HG03045 (cell line): ENCODE results near the gene SND1.

ENCODE experiments used
- ATAC-seq: cut with Tn5 transposase; IDR thresholded peaks from one replicate; pipeline ENCODE4 v1.9.1; 2021; ENCODE audit warnings: mild to moderate bottlenecking, moderate library complexity; ENCODE audit not compliant: unreplicated experiment

The SND1 gene

GRCh38 chr7:127682140-127682539, 30.1 kb downstream of the SND1 start:
- no peak for ATAC-seq

- ATAC-seq, result peak; percentile 48
Measured at GRCh38 chr7:127683776-127684681, 32.0 kb downstream of the SND1 start.

- no peak for ATAC-seq
Measured at GRCh38 chr7:127689194-127689772, 37.3 kb downstream of the SND1 start.

DNA sequence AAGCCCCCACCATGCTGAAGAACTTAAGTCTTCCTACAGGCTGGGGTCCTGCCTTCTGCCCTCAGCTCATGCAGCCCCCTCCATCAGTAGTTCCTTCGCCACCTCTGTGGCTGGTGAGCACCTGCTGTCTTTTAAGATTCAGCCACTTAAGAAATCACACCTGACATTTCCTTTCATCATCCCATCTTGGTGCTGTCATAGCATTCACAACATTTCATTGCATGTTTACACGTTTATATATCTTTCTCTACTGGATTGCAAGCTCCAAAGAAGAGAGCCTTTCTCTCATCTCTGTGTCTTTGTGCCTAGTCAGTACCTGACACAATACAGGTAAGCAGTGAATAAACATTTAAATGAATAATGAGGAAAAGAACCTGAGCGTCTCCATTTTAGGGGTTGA, 38.3 kb downstream of the SND1 start:
- ATAC-seq, result no peak

DNA sequence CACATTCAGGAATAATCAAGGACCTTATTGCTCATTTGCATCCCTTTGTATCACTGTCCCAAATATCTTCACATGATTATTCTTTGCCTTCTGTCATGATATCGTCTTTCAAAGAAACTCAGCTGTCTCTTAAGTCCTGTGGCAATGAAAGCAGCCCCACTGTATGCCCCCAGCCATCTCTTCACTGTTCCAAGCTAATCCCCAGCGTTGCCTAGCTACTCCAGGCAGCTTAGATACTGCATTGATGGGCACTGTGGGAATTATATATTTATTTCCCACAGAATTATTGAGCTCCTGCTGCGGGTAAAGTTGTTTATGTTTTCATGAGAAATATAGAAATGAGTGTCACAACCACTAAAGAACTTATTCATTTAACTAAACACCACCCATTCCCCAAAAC, 38.8 kb downstream of the SND1 start:
- ATAC-seq, result no peak

- no peak for ATAC-seq
Measured at GRCh38 chr7:127692200-127692599, 40.2 kb downstream of the SND1 start.

DNA sequence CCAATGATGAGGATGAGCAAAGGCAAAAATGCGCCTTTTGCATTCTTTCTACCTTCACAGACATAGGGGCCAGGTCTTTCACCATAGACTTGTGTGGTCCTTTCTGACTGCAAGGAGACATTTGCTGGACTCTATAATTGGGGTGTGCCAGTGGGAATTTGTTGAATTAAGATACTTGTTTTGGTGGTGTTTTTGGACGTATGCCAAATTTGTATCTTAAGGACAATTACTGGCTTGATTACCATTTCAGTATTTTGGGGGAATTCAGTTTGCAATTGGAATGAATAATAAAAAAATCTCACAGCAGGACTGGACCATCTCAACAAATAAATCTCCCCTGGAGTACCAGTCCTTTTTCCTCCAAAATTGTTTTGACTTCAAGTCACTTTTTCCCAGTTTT, 47.9 kb downstream of the SND1 start:
- ATAC-seq, result no peak

DNA sequence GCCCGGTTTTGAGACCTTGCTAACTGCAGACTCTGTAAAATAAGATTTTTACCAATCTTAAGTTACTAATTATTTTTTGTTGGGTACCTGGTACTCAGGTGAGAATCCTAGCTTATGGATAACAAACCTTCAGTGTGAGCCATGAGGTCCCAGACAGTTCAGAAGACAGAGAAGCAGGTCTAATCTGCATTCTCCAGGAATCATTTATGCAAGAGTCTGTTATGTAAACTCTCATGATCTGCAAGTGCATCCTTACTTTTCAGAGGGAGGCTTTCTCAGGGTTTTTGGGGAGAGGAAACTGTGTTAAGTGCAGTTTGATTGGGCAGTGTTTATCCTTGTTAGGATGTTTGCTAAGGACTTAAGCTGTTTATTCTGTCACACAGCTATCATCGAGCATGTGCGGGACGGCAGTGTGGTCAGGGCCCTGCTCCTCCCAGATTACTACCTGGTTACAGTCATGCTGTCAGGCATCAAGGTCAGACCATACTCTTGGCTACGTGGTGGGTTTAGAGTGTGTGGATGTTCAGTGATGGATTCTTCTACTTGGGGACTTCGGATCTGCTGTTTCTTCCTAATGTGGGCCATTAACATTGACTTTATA, 50.2 kb downstream of the SND1 start:
- no peak for ATAC-seq

GRCh38 chr7:127702938-127703337, 50.9 kb downstream of the SND1 start:
- ATAC-seq, result no peak

DNA sequence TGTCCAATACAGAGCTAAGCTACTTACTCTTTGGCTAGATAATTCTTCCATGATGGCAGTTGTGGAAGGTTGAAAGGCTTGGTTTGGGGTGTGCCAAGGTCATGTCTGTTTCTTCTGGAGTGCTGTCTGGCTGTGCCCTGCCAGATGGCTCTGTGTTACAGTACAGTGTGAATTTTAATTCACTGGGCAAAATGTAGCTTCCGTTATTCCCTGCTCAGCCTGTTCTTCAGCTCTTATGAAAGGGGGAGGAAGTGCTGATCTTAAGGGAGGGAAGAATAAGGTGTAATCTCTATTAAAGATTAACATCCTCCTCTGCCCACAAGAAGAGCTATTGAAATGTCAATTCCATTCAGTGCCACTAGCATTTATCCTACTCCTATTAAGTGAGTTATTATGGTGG, 52.2 kb downstream of the SND1 start:
- no peak for ATAC-seq

DNA sequence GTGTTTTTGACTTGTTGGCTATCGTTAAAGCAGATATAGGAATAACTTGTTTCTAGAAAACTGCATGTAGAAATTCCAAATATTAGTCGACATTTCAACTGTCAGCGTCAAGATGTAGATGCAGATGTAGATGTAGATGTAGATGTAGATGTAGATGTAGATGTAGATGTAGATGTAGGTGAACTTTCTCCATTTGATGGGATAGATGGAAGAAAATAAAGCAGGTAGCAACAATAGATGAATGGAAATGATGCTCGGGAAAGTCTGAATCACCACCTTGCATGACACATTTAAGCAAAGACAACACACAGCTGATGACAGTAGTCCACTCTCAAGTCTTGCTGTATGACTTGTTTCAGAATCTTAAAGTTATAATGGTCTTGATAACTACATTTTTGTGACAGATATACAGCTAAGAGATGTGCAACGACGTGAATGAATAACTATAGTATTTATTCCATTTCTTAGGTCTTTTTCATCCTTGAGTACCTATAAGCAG, 53.5 kb downstream of the SND1 start:
- ATAC-seq, result no peak

GRCh38 chr7:127706766-127707165, 54.8 kb downstream of the SND1 start:
- no peak for ATAC-seq

DNA sequence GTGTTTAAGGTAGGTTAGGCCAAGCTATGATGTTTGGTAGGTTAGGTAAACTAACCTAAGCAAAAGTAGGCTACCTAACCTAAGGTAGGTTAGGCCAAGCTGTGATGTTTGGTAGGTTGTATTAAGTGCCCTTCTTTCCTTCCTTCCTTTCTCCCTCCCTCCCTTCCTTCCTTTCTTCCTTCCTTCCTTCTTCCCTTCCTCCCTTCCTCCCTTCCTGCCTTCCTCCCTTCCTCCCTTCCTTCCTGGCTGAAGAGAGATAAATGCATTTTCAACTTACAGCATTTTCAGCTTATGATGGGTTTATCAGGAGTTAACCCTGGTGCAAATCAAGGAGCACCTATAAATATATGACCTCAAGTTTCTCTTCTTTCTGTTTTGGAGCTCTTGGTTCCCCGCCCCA, 56.2 kb downstream of the SND1 start:
- no peak for ATAC-seq

- ATAC-seq, result no peak
Measured at GRCh38 chr7:127708788-127709187, 56.8 kb downstream of the SND1 start.

DNA sequence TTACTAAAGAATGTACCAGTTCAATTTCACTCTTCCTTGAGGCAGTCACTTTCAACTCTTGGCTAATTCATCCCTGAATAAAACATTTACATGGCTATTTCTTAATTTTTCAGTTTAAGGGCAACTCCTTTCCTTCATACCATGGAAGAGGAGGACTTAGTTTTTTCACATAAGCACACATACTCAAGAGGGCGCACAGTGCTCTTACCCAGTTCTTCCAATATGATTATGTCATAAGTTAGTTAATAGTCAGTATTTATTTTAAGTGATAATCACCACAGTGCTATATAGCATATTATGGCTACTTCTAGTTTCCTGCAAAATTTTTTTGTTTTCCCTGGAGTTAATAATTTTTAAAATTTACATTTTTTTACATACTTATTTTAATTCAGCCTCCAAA, 58.6 kb downstream of the SND1 start:
- no peak for ATAC-seq

DNA sequence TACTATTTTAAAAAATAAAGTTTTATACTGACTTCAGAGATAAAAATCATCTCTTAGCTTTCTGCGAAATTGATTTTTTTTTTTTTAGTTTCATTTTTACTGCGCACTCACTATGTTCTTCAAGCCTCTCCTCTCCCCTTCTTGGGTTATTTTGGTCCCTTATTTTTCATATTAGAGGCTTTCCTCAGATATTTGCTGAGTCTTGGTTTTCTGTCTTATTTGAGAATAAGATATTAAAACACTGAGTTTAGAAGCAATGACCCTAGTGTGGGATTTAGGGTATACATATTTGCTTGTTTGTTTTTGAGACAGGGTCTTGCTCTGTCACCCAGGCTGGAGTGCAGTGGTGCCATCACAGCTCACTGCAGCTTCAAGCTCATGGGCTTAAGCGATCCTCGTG, 59.9 kb downstream of the SND1 start:
- ATAC-seq, result no peak

GRCh38 chr7:127713006-127713405, 61.0 kb downstream of the SND1 start:
- no peak for ATAC-seq

DNA sequence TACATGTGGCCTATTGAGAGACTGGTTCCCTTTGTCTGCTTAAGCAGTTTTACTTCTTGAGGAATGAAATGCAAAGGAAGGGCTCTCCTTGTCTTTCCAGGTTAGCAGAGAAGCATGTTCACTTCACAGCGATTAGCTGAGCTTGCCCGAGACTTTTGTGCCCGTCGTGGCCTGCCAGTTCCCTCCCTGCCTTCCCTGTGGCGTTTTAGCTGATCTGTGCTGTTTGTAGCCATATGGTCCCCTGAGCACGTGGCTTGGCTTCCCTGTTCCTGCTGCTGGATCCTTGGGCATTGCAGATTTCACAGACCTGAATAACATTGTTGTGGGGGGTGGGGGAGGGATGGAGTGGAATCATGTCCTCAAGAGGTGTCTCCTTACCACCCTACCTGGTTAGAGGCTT, 61.8 kb downstream of the SND1 start:
- ATAC-seq, result no peak

DNA sequence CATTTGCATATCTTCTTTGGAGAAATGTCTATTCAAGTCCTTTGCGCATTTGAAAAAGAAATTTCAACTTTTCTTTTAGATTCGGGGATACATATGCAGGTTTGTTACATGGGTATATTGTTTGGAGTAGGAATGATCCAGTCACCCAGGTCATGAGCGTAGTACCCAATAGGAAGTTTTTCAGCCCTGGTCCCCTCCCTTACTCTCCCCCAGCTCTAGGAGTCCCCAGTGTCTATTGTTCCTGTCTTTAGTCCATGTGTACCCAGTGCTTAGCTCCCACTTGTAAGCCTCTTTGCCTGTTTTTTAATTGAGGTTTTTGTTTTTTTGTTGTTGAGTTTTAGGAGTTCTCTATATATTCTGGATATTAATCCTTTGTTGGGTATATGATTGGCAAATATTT, 63.3 kb downstream of the SND1 start:
- ATAC-seq, result no peak

DNA sequence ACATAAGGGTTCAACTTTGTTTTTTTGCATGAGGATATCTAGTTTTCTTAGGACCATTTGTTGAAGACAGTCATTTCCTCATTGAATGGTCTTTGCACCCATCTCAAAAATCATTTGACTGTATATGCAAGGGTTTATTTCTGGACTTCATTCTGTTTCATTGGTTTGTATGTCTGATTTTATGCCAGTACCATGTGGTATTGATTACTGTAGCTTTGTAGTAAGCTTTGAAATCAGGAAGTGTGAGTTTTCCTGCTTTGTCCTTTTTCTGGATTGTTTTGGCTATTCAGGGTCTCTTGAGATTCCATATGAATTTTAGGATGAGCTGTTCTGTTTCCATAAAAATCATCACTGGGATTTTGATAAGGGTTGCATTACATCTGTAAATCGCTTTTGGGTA, 63.9 kb downstream of the SND1 start:
- no peak for ATAC-seq

DNA sequence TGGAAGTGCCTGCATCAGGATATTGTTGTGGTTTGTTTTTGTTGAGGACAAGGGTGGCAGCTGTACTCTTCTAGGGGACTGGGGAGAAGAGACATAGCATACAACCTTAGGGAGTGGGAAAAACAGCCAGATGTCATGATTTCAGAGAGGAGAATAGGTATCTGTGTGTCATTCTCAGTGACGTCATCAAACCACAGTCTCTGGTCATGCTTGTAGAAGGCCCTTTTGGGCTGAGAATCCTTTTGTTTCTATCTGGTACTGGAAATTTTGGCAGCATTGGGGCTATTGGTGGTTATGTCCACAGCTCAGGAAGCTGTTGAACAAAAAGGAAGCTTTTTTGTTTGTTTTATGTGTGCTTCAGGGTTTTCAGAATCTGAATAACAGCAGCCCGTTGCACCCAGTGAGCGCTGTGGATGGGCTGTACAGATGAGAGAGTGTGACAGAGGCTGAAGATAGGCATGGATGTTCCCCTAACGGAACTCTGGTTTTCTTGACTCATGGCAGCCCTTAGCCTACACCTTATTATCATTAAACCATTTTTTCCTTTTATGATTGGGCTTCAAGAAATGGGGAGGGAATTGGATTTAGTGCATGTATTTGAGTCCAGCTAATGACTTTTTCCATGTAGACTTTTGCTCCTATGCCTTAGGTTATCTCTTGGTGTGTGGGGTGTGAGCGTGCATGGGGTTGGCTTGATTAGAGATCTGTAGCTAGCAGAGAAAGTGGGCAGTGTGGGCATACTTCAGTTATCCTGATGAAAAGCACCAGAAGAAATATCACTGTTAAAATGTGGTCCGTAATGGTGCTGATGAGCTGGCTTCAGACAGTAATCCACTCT, 65.7 kb downstream of the SND1 start:
- ATAC-seq, result no peak
